ENCODE measurements around the gene KIF18B.

The KIF18B gene

DNA sequence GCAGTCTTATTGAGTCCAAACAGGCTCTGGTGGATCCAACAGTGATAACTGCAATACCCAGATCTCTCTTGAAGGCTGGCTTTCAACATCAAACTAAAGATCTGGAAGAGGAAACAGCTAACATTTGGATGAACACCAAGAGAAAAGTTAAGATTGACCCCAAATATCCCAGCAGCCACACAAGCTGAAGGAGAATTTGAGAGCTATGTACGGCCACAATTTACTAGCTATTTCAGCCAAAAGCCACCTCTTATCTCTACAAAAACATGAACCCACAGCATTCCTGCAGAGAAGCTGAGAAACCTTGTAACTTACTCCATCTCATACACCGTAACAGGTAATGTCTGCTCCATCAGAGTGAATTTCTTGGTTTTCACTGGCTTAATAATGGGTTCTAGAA is 62.6 kb downstream of the KIF18B start:
- FAIRE-seq (no peak), DNase-seq (ENCODE audit: insufficient read length, low spot score) (no peak)

DNA sequence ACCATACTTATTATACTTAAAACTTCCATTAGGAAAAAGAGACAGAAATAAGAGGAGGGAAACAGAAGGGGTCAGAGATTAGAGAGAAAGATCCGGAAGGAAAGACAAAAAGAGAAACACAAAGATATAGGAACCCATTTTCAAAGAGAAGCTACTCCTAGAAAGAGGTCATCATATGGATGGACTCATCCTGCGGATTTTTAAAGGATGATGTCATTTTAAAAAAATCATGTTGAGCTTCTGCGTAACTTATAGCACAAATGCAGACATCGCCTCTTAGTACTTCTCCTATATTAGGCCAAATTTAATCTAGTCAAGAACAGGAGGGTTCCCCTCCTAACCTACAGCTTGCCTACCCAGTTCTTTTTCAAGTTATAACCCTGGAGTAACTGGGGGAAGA is 66.4 kb downstream of the KIF18B start:
- no peak for FAIRE-seq
- no peak for DNase-seq (ENCODE audit: insufficient read length, low spot score)

DNA sequence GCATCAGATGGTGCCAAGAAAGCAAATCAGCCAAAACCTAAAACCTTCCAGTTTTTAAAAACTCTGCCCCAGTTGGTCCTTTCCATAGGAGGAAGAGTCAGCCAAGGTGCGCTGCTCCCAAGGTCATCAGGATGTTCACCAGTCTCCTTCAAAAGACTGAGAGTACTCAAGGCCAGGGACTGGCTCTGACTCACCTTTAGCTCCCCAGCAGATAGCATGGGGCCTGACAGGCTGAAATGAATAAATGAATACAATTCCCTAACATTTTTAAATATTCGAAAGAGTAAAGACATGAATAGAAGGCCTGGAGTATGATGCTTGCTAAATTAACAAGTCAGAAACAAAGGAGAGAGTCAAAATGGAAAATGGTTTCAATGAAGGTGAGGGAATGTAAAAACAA is 67.5 kb downstream of the KIF18B start:
- DNase-seq (ENCODE audit: insufficient read length, low spot score): no peak
- no peak for FAIRE-seq

DNA sequence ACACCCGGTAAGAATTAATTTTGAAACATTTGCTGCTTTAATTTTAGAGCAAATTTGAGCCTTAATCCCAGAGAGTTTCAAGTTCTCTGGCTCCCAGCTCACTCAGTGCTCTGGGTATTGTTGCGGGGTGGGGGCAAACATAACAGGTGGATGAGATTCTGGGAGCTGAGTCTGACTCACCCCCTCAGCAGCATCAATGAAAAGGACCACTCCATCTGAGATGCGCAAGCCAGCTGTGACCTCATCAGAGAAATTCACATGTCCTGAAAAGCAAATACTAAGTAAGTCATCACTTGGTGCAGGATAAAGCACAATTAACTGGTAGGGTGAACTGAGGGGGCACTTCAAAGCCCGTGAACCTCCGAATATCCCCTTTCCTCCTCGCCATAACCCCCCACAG is 68.2 kb downstream of the KIF18B start:
- DNase-seq (ENCODE audit: insufficient read length, low spot score) (no peak), FAIRE-seq (no peak)

DNA sequence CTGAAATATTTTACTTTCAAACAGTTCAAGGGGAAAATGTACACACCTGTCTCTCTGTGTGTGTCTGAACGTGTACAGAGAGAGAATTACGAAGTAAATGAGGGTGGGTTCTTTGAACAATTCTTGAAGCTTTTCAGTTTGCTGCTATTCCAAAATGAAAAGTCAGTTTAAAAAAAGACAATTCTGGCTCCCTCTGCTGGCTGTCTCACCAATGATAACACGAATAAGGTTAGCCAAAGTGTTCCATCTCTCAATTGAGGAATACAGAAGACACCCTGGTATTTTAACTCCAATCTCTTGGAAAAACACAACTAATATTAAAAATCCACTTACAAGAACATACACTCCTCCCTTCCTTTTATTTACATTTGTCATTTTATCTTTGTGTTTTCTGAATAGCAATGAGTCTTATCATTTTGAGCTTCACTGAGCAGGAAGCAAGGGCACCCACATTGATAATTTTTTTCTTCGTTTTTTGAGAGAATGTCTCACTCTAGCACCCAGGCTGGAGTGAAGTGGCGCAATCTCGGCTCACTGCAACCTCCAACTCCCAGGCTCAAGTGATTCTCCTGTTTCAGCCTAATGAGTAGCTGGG is 68.8 kb downstream of the KIF18B start:
- no peak for FAIRE-seq
- peak; percentile 21 for DNase-seq (ENCODE audit: insufficient read length, low spot score)

DNA sequence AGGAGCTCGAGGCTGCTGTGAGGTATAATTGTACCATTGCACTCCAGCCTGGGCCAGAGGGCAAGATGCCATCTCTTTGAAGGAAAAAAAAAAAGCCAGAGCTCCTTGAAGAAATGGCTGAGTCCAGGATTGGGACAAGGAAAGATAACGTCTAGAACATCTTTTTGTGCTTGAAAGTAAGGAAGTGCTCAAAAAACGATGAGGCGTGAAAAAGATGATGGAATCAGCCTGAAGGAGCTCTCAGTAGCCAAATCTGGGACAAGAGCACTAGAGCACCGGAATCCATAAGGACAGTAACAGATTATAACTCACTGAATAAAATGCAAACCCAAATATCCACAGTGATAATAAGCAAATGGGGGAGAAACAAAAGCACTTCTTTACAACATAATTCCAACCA is 70.5 kb downstream of the KIF18B start:
- no peak for DNase-seq (ENCODE audit: insufficient read length, low spot score)
- FAIRE-seq: no peak

DNA sequence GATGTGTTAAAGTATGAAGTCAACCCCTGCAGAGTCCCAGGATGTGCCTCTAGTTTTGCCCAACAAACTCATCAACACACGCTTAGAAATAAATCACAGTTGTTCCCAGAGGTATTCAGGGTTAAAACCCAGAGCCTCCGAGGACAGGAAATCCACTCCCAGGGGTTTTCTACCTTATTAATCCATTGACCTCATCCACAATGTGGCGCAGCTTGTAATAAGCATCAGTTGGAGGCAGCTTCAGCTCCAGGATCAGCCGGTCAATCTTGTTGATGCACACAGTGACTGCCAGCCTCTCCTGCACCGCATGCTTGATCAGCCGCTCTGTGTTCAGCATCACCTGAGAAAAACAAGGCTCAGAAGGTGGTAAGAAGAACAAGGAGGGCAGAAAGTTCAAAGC is 71.8 kb downstream of the KIF18B start:
- DNase-seq (ENCODE audit: insufficient read length, low spot score): no peak

More for the DNA sequence above, 71.8 kb downstream of the KIF18B start:
- FAIRE-seq: no peak
